Memory B cell (primary cell): ENCODE results near the gene PAQR6.

Experiments
- ATAC-seq: fragments of 150-1000 bp; cut with Tn5 transposase; 2 replicates; pipeline ENCODE4 v1.10.0; 2021; ENCODE audit warnings: low read depth, mild to moderate bottlenecking, moderate library complexity
- DNase-seq, 2 donors: peaks; one replicate each; pipeline ENCODE4 v3.0.0; 2022; ENCODE audit warnings: low spot score in 2 of 2
- H3K27ac Mint-ChIP-seq: one replicate; pipeline ENCODE4 v1.8.0; 2022; ENCODE audit warnings: mild to moderate bottlenecking, moderate library complexity, mixed read lengths
- H3K27me3 Mint-ChIP-seq: one replicate; pipeline ENCODE4 v1.8.0; 2022; ENCODE audit warnings: mixed read lengths
- H3K36me3 Mint-ChIP-seq: one replicate; pipeline ENCODE4 v1.8.0; 2022; ENCODE audit warnings: mild to moderate bottlenecking, mixed read lengths
- H3K4me1 Mint-ChIP-seq: one replicate; pipeline ENCODE4 v1.8.0; 2022; ENCODE audit warnings: mixed read lengths
- H3K4me3 Mint-ChIP-seq: one replicate; pipeline ENCODE4 v1.8.0; 2022; ENCODE audit warnings: mild to moderate bottlenecking, moderate library complexity, mixed read lengths
- H3K9me3 Mint-ChIP-seq: one replicate; pipeline ENCODE4 v1.8.0; 2022; ENCODE audit warnings: mixed read lengths

Gene PAQR6

GRCh38 chr1:156213644-156213966, 34.3 kb downstream of the PAQR6 start:
- ATAC-seq: no peak
- H3K4me3 Mint-ChIP-seq: peak overlapping the region; percentile 97
- no peaks in the 10 kb centered on the region for H3K9me3 Mint-ChIP-seq
- peak overlapping the region; percentile 98 for H3K27ac Mint-ChIP-seq
- no peak for DNase-seq
- H3K27me3 Mint-ChIP-seq: no peaks in the 10 kb centered on the region
- H3K4me1 Mint-ChIP-seq: peaks cover 11% of the 10 kb centered on the region
- peaks cover 4% of the 10 kb centered on the region for H3K36me3 Mint-ChIP-seq

- Mint-ChIP-seq H3K4me3 (peak within 1 kb of the TSS; percentile 97), H3K27ac (peak within 1 kb of the TSS; percentile 98), H3K27me3 (no peaks in the 10 kb centered on the region), H3K9me3 (no peaks in the 10 kb centered on the region), H3K36me3 (peaks cover 4% of the 10 kb centered on the region), H3K4me1 (peaks cover 10% of the 10 kb centered on the region)
- ATAC-seq: peak; percentile 95
- DNase-seq: peak; percentile 90
Observed at GRCh38 chr1:156212833-156213643, 34.8 kb downstream of the PAQR6 start, which contains the start of gene PMF1. TSS of gene PMF1 (plus strand) at chr1:156213007. CDS start at chr1:156213016, 9 bp downstream.

DNA sequence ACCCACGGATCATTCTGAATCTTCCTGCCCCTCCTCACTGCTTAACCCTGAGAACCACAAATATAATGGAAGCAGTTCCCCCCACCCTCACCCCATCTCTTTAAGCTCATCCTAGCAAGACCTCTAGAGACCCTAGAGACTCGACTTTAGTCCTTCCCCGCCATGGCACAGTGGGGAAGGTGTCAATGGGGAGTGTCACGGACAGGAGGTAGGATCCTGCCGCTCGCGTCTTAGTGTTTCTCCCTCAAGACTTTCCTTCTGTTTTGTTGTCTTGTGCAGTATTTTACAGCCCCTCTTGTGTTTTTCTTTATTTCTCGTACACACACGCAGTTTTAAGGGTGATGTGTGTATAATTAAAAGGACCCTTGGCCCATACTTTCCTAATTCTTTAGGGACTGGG, 35.7 kb downstream of the PAQR6 start:
- peak overlapping the region; percentile 98 for H3K27ac Mint-ChIP-seq
- DNase-seq (no peak), ATAC-seq (no peak)
- peaks cover 6% of the 10 kb centered on the region for H3K4me1 Mint-ChIP-seq
- no peaks in the 10 kb centered on the region for H3K27me3 Mint-ChIP-seq
- no peaks in the 10 kb centered on the region for H3K9me3 Mint-ChIP-seq
- peak overlapping the region; percentile 97 for H3K4me3 Mint-ChIP-seq
- H3K36me3 Mint-ChIP-seq: peaks cover 6% of the 10 kb centered on the region

- ATAC-seq (no peak), DNase-seq (no peak)
- H3K36me3 Mint-ChIP-seq: peaks cover 6% of the 10 kb centered on the region
- H3K9me3 Mint-ChIP-seq: no peaks in the 10 kb centered on the region
- H3K27ac Mint-ChIP-seq: no peak overlapping the region
- H3K27me3 Mint-ChIP-seq: no peaks in the 10 kb centered on the region
- H3K4me1 Mint-ChIP-seq: peaks cover 6% of the 10 kb centered on the region
- no peak overlapping the region for H3K4me3 Mint-ChIP-seq
Observed at GRCh38 chr1:156211243-156211642, 36.6 kb downstream of the PAQR6 start.

GRCh38 chr1:156204686-156205085, 43.2 kb downstream of the PAQR6 start:
- no peak for ATAC-seq
- Mint-ChIP-seq H3K4me3 (no peak overlapping the region), H3K4me1 (peaks cover 8% of the 10 kb centered on the region), H3K9me3 (no peaks in the 10 kb centered on the region), H3K36me3 (peaks cover 15% of the 10 kb centered on the region), H3K27ac (no peak overlapping the region), H3K27me3 (no peaks in the 10 kb centered on the region)
- DNase-seq: no peak

GRCh38 chr1:156203331-156203730, 44.5 kb downstream of the PAQR6 start:
- Mint-ChIP-seq H3K27me3 (no peaks in the 10 kb centered on the region), H3K36me3 (peaks cover 19% of the 10 kb centered on the region), H3K4me1 (peaks cover 12% of the 10 kb centered on the region), H3K27ac (no peak overlapping the region), H3K9me3 (no peaks in the 10 kb centered on the region), H3K4me3 (no peak overlapping the region)
- DNase-seq (no peak), ATAC-seq (no peak)

GRCh38 chr1:156200044-156200443, 47.8 kb downstream of the PAQR6 start:
- DNase-seq: no peak
- Mint-ChIP-seq H3K4me1 (peaks cover 25% of the 10 kb centered on the region), H3K27ac (no peak overlapping the region), H3K27me3 (no peaks in the 10 kb centered on the region), H3K36me3 (peaks cover 18% of the 10 kb centered on the region), H3K9me3 (no peaks in the 10 kb centered on the region), H3K4me3 (no peak overlapping the region)
- no peak for ATAC-seq

DNA sequence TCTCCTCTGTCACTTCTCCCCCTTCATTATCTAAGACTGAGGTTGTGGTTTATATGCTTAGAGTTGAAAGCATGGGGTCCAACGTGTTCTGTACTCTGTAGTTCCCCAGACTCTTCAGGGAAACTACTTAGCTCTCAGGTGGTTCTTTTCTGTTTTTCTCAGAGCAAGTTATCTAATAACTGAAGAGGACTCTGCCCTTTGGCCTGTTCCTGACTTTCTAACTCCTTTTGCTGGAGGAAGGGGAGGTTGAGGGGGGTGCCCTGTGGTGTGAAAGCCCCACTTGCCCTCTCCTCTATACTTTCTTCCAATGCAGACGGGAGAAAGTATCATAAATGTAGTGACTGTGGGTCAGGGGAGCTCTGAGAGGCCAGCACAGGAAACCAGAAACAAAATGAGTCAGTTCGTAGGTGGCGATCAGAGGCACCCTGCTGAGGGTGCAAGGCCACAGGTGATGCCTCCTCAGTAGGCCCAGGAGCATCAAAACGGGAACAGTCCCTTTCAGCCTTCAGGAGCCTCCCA, 49.0 kb downstream of the PAQR6 start:
- no peaks in the 10 kb centered on the region for H3K27me3 Mint-ChIP-seq
- no peak overlapping the region for H3K27ac Mint-ChIP-seq
- no peak for DNase-seq
- ATAC-seq: no peak
- H3K4me3 Mint-ChIP-seq: no peak overlapping the region
- H3K4me1 Mint-ChIP-seq: peaks cover 32% of the 10 kb centered on the region
- no peaks in the 10 kb centered on the region for H3K9me3 Mint-ChIP-seq
- peaks cover 19% of the 10 kb centered on the region for H3K36me3 Mint-ChIP-seq

- DNase-seq (no peak), ATAC-seq (no peak)
- Mint-ChIP-seq H3K36me3 (peaks cover 20% of the 10 kb centered on the region), H3K27ac (no peak overlapping the region), H3K27me3 (no peaks in the 10 kb centered on the region), H3K9me3 (no peaks in the 10 kb centered on the region), H3K4me3 (no peak overlapping the region), H3K4me1 (peaks cover 33% of the 10 kb centered on the region)
Observed at GRCh38 chr1:156196445-156196844, 51.4 kb downstream of the PAQR6 start.

- ATAC-seq (no peak), DNase-seq (no peak)
- no peaks in the 10 kb centered on the region for H3K9me3 Mint-ChIP-seq
- peaks cover 20% of the 10 kb centered on the region for H3K36me3 Mint-ChIP-seq
- peaks cover 33% of the 10 kb centered on the region for H3K4me1 Mint-ChIP-seq
- peak overlapping the region; percentile 49 for H3K4me3 Mint-ChIP-seq
- H3K27ac Mint-ChIP-seq: no peak overlapping the region
- H3K27me3 Mint-ChIP-seq: no peaks in the 10 kb centered on the region
Observed at GRCh38 chr1:156195853-156196252, 52.0 kb downstream of the PAQR6 start.

DNA sequence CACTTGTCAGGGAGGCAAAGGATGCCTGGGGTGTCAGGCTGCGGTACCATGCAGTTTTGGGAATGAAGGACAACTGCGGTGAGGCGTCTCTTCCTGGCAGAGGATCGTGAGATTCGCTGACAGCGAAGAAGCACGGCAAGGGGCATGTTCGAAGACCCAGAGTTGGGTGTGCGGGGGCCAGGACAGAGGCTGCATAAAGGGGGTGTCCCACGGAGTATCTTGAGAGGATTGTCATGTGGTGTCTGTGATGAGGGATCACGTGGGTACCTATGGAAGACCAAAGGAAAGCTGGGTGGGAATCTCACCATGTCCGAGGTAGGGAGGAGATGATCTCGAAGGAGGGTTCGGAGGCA, 53.6 kb downstream of the PAQR6 start:
- H3K4me1 Mint-ChIP-seq: peaks cover 22% of the 10 kb centered on the region

GRCh38 chr1:156193488-156194299, 54.2 kb downstream of the PAQR6 start, which contains the start of gene SLC25A44:
TSS of gene SLC25A44 (plus strand) at chr1:156194104. CDS start at chr1:156199848, 5,744 bp downstream.
- Mint-ChIP-seq H3K36me3 (peaks cover 9% of the 10 kb centered on the region), H3K27ac (peak within 1 kb of the TSS; percentile 87), H3K4me1 (peaks cover 21% of the 10 kb centered on the region), H3K4me3 (peak within 1 kb of the TSS; percentile 88), H3K27me3 (no peaks in the 10 kb centered on the region), H3K9me3 (no peaks in the 10 kb centered on the region)
- ATAC-seq (peak; percentile 97), DNase-seq (peak; percentile 96 to 98)

More for the DNA sequence above, 53.6 kb downstream of the PAQR6 start:
- Mint-ChIP-seq H3K36me3 (peaks cover 10% of the 10 kb centered on the region), H3K9me3 (no peaks in the 10 kb centered on the region), H3K4me3 (peak overlapping the region; percentile 88), H3K27me3 (no peaks in the 10 kb centered on the region), H3K27ac (peak overlapping the region; percentile 87)
- no peak for DNase-seq
- ATAC-seq: no peak
